Endothelial cell of umbilical vein (primary cell): ENCODE data around the gene NR2C1. TPM values are rescaled to one million over a fixed set of nuclear protein-coding genes. Genes with fewer than 3 reads are reported as not detected.

Experiments
- BruUV-seq: library from RNA; stranded (reverse); fragments of 400-500 nt; replicated peaks from 2 replicates; lab custom pipeline; 2021; lab: Mats Ljungman, UMichigan
- CTCF ChIA-PET: fragments of 300-600, 350-600 bp; sonication (Branson Sonifier 250); formaldehyde crosslinking; loops from one replicate; lab custom pipeline; 2021; ENCODE audit warnings: antibody characterized with exemption, inconsistent platforms; lab: Charles Lee
- POLR2A ChIA-PET: fragments of 300-600, 350-600 bp; sonication (Branson Sonifier 250); formaldehyde crosslinking; loops from one replicate; lab custom pipeline; 2021; ENCODE audit warnings: antibody characterized with exemption, inconsistent platforms; lab: Charles Lee
- DNase-seq: peaks from one replicate; pipeline ENCODE4 v3.0.0-alpha.2; 2011; ENCODE audit warnings: low read depth, low spot score
- FAIRE-seq: peaks from 2 replicates; lab custom pipeline; 2011; peaks lifted over from hg19 to GRCh38; lab: Jason Lieb, UNC
- H2AFZ ChIP-seq: 2 replicates; pipeline ENCODE4 v1.6.0; 2012; ENCODE audit warnings: low read depth, low read length, control low read depth, inconsistent platforms
- H3K27ac ChIP-seq: 2 replicates; pipeline ENCODE4 v1.5.1; 2011; ENCODE audit warnings: low read depth, mild to moderate bottlenecking, control low read depth, low read length, moderate library complexity; ENCODE audit not compliant: insufficient read depth
- H3K27me3 ChIP-seq, 2 experiments: 2 replicates each; pipeline versions ENCODE4 v1.6.0 to v1.6.1; 2011; ENCODE audit warnings: low read length in 2 of 2, mixed read lengths in 1 of 2; ENCODE audit not compliant: control insufficient read depth in 2 of 2, insufficient read depth in 2 of 2
- H3K36me3 ChIP-seq, 2 experiments: 2 replicates in 1 of 2; 3 replicates in 1 of 2; pipeline ENCODE4 v1.5.1; 2011; ENCODE audit warnings: low read length in 2 of 2, mild to moderate bottlenecking in 1 of 2, moderate library complexity in 1 of 2; ENCODE audit not compliant: control insufficient read depth in 2 of 2, insufficient read depth in 2 of 2; ENCODE audit errors: extremely low read depth in 1 of 2
- H3K4me1 ChIP-seq: 3 replicates; pipeline ENCODE4 v1.5.1; 2011; ENCODE audit warnings: mild to moderate bottlenecking, low read length; ENCODE audit not compliant: control insufficient read depth, insufficient read depth; ENCODE audit errors: extremely low read depth
- H3K4me2 ChIP-seq: 2 replicates; pipeline ENCODE4 v1.6.1; 2011; ENCODE audit warnings: low read length, control low read depth, mixed read lengths; ENCODE audit not compliant: insufficient read depth
- H3K4me3 ChIP-seq, 3 experiments: fragments of 200-600 bp in 1 of 3; sonication (generic), shearing (Covaris generic) in 1 of 3; replicated peaks in 1 of 3; 2 replicates each; pipeline ENCODE4 v1.5.1; 2011 to 2016; ENCODE audit warnings: control low read depth in 3 of 3, low read length in 3 of 3, mild to moderate bottlenecking in 2 of 3, inconsistent platforms in 1 of 3, low read depth in 1 of 3, moderate library complexity in 1 of 3; ENCODE audit not compliant: insufficient read depth in 1 of 3
- H3K79me2 ChIP-seq: 2 replicates; pipeline ENCODE4 v1.6.0; 2012; ENCODE audit warnings: low read length, inconsistent platforms; ENCODE audit not compliant: control insufficient read depth, insufficient read depth
- H3K9ac ChIP-seq: replicated peaks from 2 replicates; pipeline ENCODE3; 2011; ENCODE audit warnings: low read length, control low read depth; ENCODE audit not compliant: insufficient read depth; ENCODE audit errors: extremely low read depth
- H3K9me1 ChIP-seq: replicated peaks from 3 replicates; pipeline ENCODE4 v1.6.0; 2011; ENCODE audit warnings: mild to moderate bottlenecking, low read length; ENCODE audit not compliant: control insufficient read depth, insufficient read depth; ENCODE audit errors: extremely low read depth
- H3K9me3 ChIP-seq: replicated peaks from 2 replicates; pipeline ENCODE4 v1.5.1; 2012; ENCODE audit warnings: low read length, inconsistent platforms; ENCODE audit not compliant: control insufficient read depth, insufficient read depth
- H4K20me1 ChIP-seq: replicated peaks from 2 replicates; pipeline ENCODE3; 2011; ENCODE audit warnings: mild to moderate bottlenecking, low read length; ENCODE audit not compliant: control insufficient read depth, insufficient read depth; ENCODE audit errors: extremely low read depth
- EZH2 ChIP-seq: IDR thresholded peaks from 2 replicates; pipeline ENCODE4 v1.6.1; 2012; ENCODE audit warnings: borderline replicate concordance, low read depth, mild to moderate bottlenecking, moderate library complexity, low read length, inconsistent platforms; ENCODE audit not compliant: severe bottlenecking
- FOS ChIP-seq: IDR thresholded peaks from 2 replicates; pipeline ENCODE4 v1.6.1; 2011; ENCODE audit warnings: mild to moderate bottlenecking, low read length, moderate library complexity, borderline replicate concordance; ENCODE audit not compliant: insufficient read depth
- GATA2 ChIP-seq: IDR thresholded peaks from 2 replicates; pipeline ENCODE4 v1.7.0; 2011; ENCODE audit warnings: low read depth, mild to moderate bottlenecking, moderate library complexity, mixed read lengths, low read length; ENCODE audit not compliant: insufficient read length, insufficient read depth
- JUN ChIP-seq: IDR thresholded peaks from 2 replicates; pipeline ENCODE4 v1.6.1; 2011; ENCODE audit warnings: borderline replicate concordance, low read depth; ENCODE audit not compliant: insufficient read length, insufficient read depth
- MYC ChIP-seq: IDR thresholded peaks from one replicate; pipeline ENCODE4 v1.6.1; 2011; ENCODE audit warnings: mild to moderate bottlenecking, low read depth, low read length
- POLR2A ChIP-seq: IDR thresholded peaks from 2 replicates; pipeline ENCODE4 v1.6.1; 2012; ENCODE audit warnings: low read depth, mild to moderate bottlenecking, control low read depth, low read length
- POLR2AphosphoS5 ChIP-seq: IDR thresholded peaks from 2 replicates; pipeline ENCODE4 v1.6.1; 2012; ENCODE audit warnings: low read depth, mild to moderate bottlenecking, control low read depth, low read length, moderate library complexity; ENCODE audit not compliant: insufficient read depth
- dilution Hi-C: fragments of 300-500 bp; cut with MboI; formaldehyde crosslinking; loops from one replicate; pipeline ENCODE4 v1.15.0; 2019; ENCODE audit warnings: low sequenced_read_pairs; ENCODE audit not compliant: extremely low pct_ligation_motif_present
- intact Hi-C: fragments of 100-400 bp; cut with micrococcal nuclease; formaldehyde crosslinking; loops from one replicate; pipeline ENCODE4 v1.10.0; 2022
- polyA plus RNA-seq, 4 experiments: library from polyadenylated mRNA; depleted of rRNA in 3 of 4; stranded (reverse) in 3 of 4; unstranded in 1 of 4; fragments of >200 nt; gene quantifications; 2 replicates each; pipeline versions ENCODE4 v1.2.1 to v1.2.3, GENCODE V29; 2011 to 2012; ENCODE audit warnings: missing spikeins in 1 of 4
- total RNA-seq: library from RNA; stranded (reverse); gene quantifications from 2 replicates; pipeline ENCODE4 v1.2.3, GENCODE V29; 2021
- TF ChIP-seq, protein P1 (sequence below), 2 donors: IDR thresholded peaks; 1 replicate in 1 of 2; 2 replicates in 1 of 2; pipeline ENCODE4 v1.5.1; 2011; ENCODE audit warnings: low read length in 2 of 2, mild to moderate bottlenecking in 2 of 2, moderate library complexity in 2 of 2, control low read depth in 1 of 2, inconsistent platforms in 1 of 2, low read depth in 1 of 2; ENCODE audit not compliant: insufficient read depth in 1 of 2; ENCODE audit errors: extremely low read depth in 1 of 2
- TF ChIP-seq, protein P2 (sequence below): IDR thresholded peaks from 2 replicates; pipeline ENCODE4 v1.6.1; 2011; ENCODE audit not compliant: insufficient read depth, insufficient read length

NR2C1 gene
- total and polyA plus RNA-seq, 2 donors (not counting 3 experiments of a cell fraction or from before 2014, with no cell fraction given): 21.0 to 37.7 TPM

DNA sequence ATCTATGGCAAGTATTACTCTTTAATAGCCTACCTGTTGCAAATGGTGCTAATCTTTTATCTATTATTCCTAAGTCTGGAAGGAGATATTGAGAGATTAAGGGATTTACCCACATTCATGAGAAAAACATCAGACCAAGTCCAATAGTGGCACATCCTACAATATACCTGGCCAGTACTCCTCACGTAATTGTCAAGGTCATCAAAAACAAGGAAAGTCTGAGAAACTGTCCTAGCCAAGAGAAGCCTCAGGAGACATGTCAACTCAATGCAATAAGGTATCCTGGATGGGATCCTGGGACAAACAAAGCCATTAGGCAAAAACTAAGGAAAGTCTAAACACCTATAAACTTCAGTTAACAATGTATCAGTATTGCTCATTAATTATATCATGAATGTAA lies 12.5 kb downstream of the NR2C1 start:
- no peak for DNase-seq
- intact Hi-C loops (no loop called here), dilution Hi-C loops (no loop called here)
- ChIA-PET POLR2A (no interaction called here), CTCF (no interaction called here)
- no peak for FAIRE-seq
- H4K20me1 ChIP-seq: no peaks in the 10 kb centered on the region
- H3K36me3 ChIP-seq: peaks cover 9 to 24% of the 10 kb centered on the region in 2 experiments
- H3K27me3 ChIP-seq: no peaks in the 10 kb centered on the region
- no peaks in the 10 kb centered on the region for H3K9me3 ChIP-seq
- H3K27ac ChIP-seq: no peak overlapping the region
- no peak overlapping the region for H2AFZ ChIP-seq
- H3K9ac ChIP-seq: no peak overlapping the region
- H3K9me1 ChIP-seq: no peaks in the 10 kb centered on the region
- H3K4me2 ChIP-seq: no peak overlapping the region
- TF ChIP-seq, protein P1, sequence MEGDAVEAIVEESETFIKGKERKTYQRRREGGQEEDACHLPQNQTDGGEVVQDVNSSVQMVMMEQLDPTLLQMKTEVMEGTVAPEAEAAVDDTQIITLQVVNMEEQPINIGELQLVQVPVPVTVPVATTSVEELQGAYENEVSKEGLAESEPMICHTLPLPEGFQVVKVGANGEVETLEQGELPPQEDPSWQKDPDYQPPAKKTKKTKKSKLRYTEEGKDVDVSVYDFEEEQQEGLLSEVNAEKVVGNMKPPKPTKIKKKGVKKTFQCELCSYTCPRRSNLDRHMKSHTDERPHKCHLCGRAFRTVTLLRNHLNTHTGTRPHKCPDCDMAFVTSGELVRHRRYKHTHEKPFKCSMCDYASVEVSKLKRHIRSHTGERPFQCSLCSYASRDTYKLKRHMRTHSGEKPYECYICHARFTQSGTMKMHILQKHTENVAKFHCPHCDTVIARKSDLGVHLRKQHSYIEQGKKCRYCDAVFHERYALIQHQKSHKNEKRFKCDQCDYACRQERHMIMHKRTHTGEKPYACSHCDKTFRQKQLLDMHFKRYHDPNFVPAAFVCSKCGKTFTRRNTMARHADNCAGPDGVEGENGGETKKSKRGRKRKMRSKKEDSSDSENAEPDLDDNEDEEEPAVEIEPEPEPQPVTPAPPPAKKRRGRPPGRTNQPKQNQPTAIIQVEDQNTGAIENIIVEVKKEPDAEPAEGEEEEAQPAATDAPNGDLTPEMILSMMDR (IDR thresholded peaks at IDR 0.05; ENCODE audit: extremely low read depth in 1 of 2, insufficient read depth in 1 of 2, low read depth in 1 of 2, low read length in 2 of 2): no peak
- TF ChIP-seq EZH2 (no peak), POLR2AphosphoS5 (no peak), JUN (no peak), FOS (no peak), POLR2A (no peak), MYC (no peak), GATA2 (no peak)
- TF ChIP-seq, protein P2, sequence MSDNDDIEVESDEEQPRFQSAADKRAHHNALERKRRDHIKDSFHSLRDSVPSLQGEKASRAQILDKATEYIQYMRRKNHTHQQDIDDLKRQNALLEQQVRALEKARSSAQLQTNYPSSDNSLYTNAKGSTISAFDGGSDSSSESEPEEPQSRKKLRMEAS: no peak
- no peak overlapping the region for H3K4me3 ChIP-seq
- no peaks in the 10 kb centered on the region for H3K79me2 ChIP-seq
- BruUV-seq: no TSS peak
- no peaks in the 10 kb centered on the region for H3K4me1 ChIP-seq
